Glomerular visceral epithelial cell (primary cell): ENCODE results near the gene FRMPD4.

Experiments used
- DNase-seq: peaks from one replicate; pipeline ENCODE4 v3.0.0-alpha.2; 2016; ENCODE audit errors: extremely low spot score

FRMPD4 gene

GRCh38 chrX:12661464-12661863 lies 523.2 kb downstream of the FRMPD4 start:
- no peak for DNase-seq

- no peak for DNase-seq
Observed at GRCh38 chrX:12672367-12673106, 534.3 kb downstream of the FRMPD4 start.

- DNase-seq: no peak
Observed at GRCh38 chrX:12673487-12673886, 535.2 kb downstream of the FRMPD4 start.

GRCh38 chrX:12679522-12679921 lies 541.2 kb downstream of the FRMPD4 start:
- DNase-seq: no peak

- DNase-seq: no peak
Observed at GRCh38 chrX:12681047-12681446, 542.8 kb downstream of the FRMPD4 start.

GRCh38 chrX:12685541-12685940 lies 547.3 kb downstream of the FRMPD4 start:
- DNase-seq: no peak

GRCh38 chrX:12686331-12686730 lies 548.1 kb downstream of the FRMPD4 start:
- DNase-seq: no peak

- DNase-seq: no peak
Observed at GRCh38 chrX:12690646-12691045, 552.4 kb downstream of the FRMPD4 start.

GRCh38 chrX:12693754-12694153 lies 555.5 kb downstream of the FRMPD4 start:
- DNase-seq: no peak

GRCh38 chrX:12700745-12701144 lies 562.5 kb downstream of the FRMPD4 start:
- DNase-seq: no peak

- peak; percentile 52 for DNase-seq
Observed at GRCh38 chrX:12701628-12702027, 563.4 kb downstream of the FRMPD4 start.

GRCh38 chrX:12702509-12703091 lies 564.3 kb downstream of the FRMPD4 start:
- DNase-seq: no peak

- DNase-seq: no peak
Observed at GRCh38 chrX:12704706-12705105, 566.4 kb downstream of the FRMPD4 start.

- no peak for DNase-seq
Observed at GRCh38 chrX:12709047-12709446, 570.8 kb downstream of the FRMPD4 start.

GRCh38 chrX:12711435-12712040 lies 573.3 kb downstream of the FRMPD4 start:
- no peak for DNase-seq

- no peak for DNase-seq
Observed at GRCh38 chrX:12716574-12716973, 578.3 kb downstream of the FRMPD4 start.

- DNase-seq: no peak
Observed at GRCh38 chrX:12719837-12720236, 581.6 kb downstream of the FRMPD4 start.

GRCh38 chrX:12721042-12721441 lies 582.8 kb downstream of the FRMPD4 start:
- DNase-seq: peak; percentile 0

- DNase-seq: no peak
Observed at GRCh38 chrX:12722314-12722713, 584.0 kb downstream of the FRMPD4 start.

GRCh38 chrX:12741416-12741815 lies 603.1 kb downstream of the FRMPD4 start:
- DNase-seq: no peak

- no peak for DNase-seq
Observed at GRCh38 chrX:12747433-12747832, 609.2 kb downstream of the FRMPD4 start.

GRCh38 chrX:12751887-12752286 lies 613.6 kb downstream of the FRMPD4 start:
- no peak for DNase-seq

- DNase-seq: no peak
Observed at GRCh38 chrX:12753366-12753765, 615.1 kb downstream of the FRMPD4 start.
